OCI-LY3 (cell line): ENCODE results near the gene KCNQ1.

Source experiments
- CTCF ChIP-seq: fragments of 200-600, 300-600 bp; sonication (generic); IDR thresholded peaks from 2 replicates; pipeline ENCODE4 v1.5.1; 2014; ENCODE audit warnings: antibody characterized with exemption, low read length, low read depth
- EZH2phosphoT487 ChIP-seq: fragments of 200-600 bp; shearing (Covaris generic); IDR thresholded peaks from 2 replicates; pipeline ENCODE4 v1.6.1; 2018; ENCODE audit warnings: antibody characterized with exemption, mixed run types, low read depth

GRCh38 chr11:2881981-2882375, 437.2 kb downstream of the KCNQ1 start:
- TF ChIP-seq CTCF: no peak
- no peak for TF ChIP-seq EZH2phosphoT487
